ENCODE results near the gene PLPP1. TPM values are rescaled to one million over a fixed set of nuclear protein-coding genes. Genes with fewer than 3 reads are reported as not detected.

The PLPP1 gene
- total and polyA plus RNA-seq, 2 of the 8 experiments (the other 6 are each of a cell fraction or from before 2014, with no cell fraction given): 43.7 to 91.3 TPM

DNA sequence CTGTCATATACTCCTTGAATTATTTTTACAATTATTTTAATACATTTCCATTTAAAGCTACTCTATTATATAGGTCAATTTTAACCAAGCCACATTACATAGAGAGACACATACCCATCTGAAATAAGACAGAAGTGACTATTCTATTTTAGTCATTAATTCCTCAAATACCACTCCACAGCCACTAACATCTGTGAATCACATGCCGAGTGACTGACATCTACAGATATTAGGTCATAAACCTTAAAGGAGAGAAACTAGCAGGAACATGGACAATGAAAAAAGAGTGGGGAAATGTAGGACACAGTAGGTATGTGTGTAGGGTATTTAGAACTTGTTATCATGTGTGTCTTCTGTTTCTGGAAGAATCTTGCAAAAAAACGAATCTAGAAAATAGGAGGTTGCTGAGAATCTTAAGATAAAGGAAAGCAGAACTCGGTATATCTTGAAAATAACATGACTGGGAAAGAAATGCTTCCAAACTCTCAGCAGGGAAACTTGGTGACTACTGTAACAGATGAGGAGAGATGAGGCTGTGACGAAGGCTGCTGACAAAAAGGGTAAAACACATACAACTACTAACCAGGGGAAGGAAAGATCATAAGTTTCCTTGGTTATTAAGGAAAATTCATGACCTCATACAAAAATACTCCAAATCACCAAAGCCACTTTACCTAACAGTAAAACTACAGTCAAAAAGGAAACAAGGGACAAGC is 84.6 kb downstream of the PLPP1 start:
- no peaks in the 10 kb centered on the region for H3K27me3 ChIP-seq (replicated peaks in 1 of 4; ENCODE audit: control insufficient read depth in 3 of 4, extremely low read depth in 1 of 4, insufficient read depth in 3 of 4, low read length in 3 of 4)
- DNase-seq (ENCODE audit: low read depth in 1 of 2, low spot score in 2 of 2) (no peak), FAIRE-seq (no peak)
- no peak overlapping the region for H2BK12ac ChIP-seq (ENCODE audit: low read depth, low read length)
- ChIA-PET POLR2A (ENCODE audit: partially characterized antibody) (interaction anchor here (1.0 kb wide), 1 partner anchor 10 kb away, joined by 4 read pairs; no protein-coding TSS in a partner anchor), CTCF (ENCODE audit: partially characterized antibody) (no interaction called here)
- no peaks in the 10 kb centered on the region for H3K9me3 ChIP-seq (ENCODE audit: insufficient read depth in 2 of 2, low read depth in 1 of 2, low read length in 1 of 2)
- H2BK15ac ChIP-seq (ENCODE audit: low read length): no peak overlapping the region
- no peak overlapping the region for H2AFZ ChIP-seq (ENCODE audit: low read length)
- H3K18ac ChIP-seq (ENCODE audit: extremely low read depth, low read length): no peak overlapping the region
- H3K36me3 ChIP-seq (ENCODE audit: control insufficient read depth in 2 of 4, insufficient read depth in 4 of 4, low read length in 3 of 4): peaks cover 0 to 28% (median 0%) of the 10 kb centered on the region in 4 experiments; a peak in 2 of 8 replicates
- no peaks in the 10 kb centered on the region; the same call in 1 of the 2 replicates for H3K23me2 ChIP-seq (ENCODE audit: low read depth, low read length)
- H3K79me2 ChIP-seq (ENCODE audit: control insufficient read depth in 1 of 2, insufficient read depth in 2 of 2, low read length in 2 of 2): peaks cover 0 to 71% of the 10 kb centered on the region in 2 experiments; a peak in 2 of 4 replicates
- no peak overlapping the region for H3K4ac ChIP-seq (replicated peaks; ENCODE audit: insufficient read length, low read depth, low read length)
- no peak overlapping the region for H3K23ac ChIP-seq (ENCODE audit: insufficient read length)
- H3K4me3 ChIP-seq (ENCODE audit: extremely low read depth in 1 of 4, insufficient read depth in 2 of 4, low read depth in 3 of 4, low read length in 4 of 4): no peak overlapping the region
- no peaks in the 10 kb centered on the region; the same call in 1 of the 2 replicates for H3K79me1 ChIP-seq (ENCODE audit: low read depth, low read length)
- H3K14ac ChIP-seq (ENCODE audit: insufficient read length): no peak overlapping the region
- no peak overlapping the region for H2AK5ac ChIP-seq (ENCODE audit: low read depth, low read length)
- H4K91ac ChIP-seq (replicated peaks; ENCODE audit: insufficient read length, low read length): no peak overlapping the region
- H2BK5ac ChIP-seq (ENCODE audit: low read depth, low read length): no peak overlapping the region
- H3K56ac ChIP-seq (replicated peaks; ENCODE audit: insufficient read length, low read depth, low read length): no peak overlapping the region
- peaks cover 0 to 5% (median 2%) of the 10 kb centered on the region in 4 experiments; a peak in 5 of 7 replicates for H3K4me1 ChIP-seq (replicated peaks in 1 of 4; ENCODE audit: control insufficient read depth in 3 of 4, insufficient read depth in 4 of 4, low read length in 3 of 4)
- no peak overlapping the region for H4K8ac ChIP-seq (ENCODE audit: extremely low read depth, insufficient read depth, low read length)
- no peaks in the 10 kb centered on the region for H4K20me1 ChIP-seq (replicated peaks in 1 of 2; ENCODE audit: control insufficient read depth in 1 of 2, insufficient read depth in 2 of 2, low read length in 2 of 2)
- no peak overlapping the region for H3K4me2 ChIP-seq (ENCODE audit: insufficient read depth in 1 of 2, low read depth in 2 of 2, low read length in 2 of 2)
- H3K27ac ChIP-seq (ENCODE audit: low read depth, low read length): no peak overlapping the region
- H3K9ac ChIP-seq (replicated peaks in 1 of 4; ENCODE audit: extremely low read depth in 1 of 4, low read depth in 3 of 4, low read length in 3 of 4): no peak overlapping the region
- 85% methylated on average over 4 of the region's 4 CpGs; no CpG with 5 or more reads in 1 of the 2 experiments for WGBS, 2 experiments (ENCODE audit: extremely low coverage in 1 of 2, insufficient coverage in 1 of 2, insufficient read length in 1 of 2, insufficient replicate concordance in 2 of 2, low coverage in 1 of 2, low lambda C conversion rate in 2 of 2, missing lambda C conversion rate in 1 of 2)
- H2BK120ac ChIP-seq (replicated peaks; ENCODE audit: low read depth, low read length): no peak overlapping the region
- no peak overlapping the region for H4K5ac ChIP-seq (ENCODE audit: insufficient read length, low read depth, low read length)
- H2BK20ac ChIP-seq (ENCODE audit: low read length): no peak overlapping the region
- TF ChIP-seq EGR1 (IDR thresholded peaks at IDR 0.05; ENCODE audit: borderline replicate concordance, low read depth, low read length) (no peak), SP2 (IDR thresholded peaks at IDR 0.05; ENCODE audit: low read length) (no peak), HDAC6 (IDR thresholded peaks at IDR 0.05; ENCODE audit: low read depth, low read length) (no peak), NANOG (IDR thresholded peaks at IDR 0.05; ENCODE audit: insufficient read depth, low read depth, low read length, poor library complexity, severe bottlenecking) (no peak), BCL11A (IDR thresholded peaks at IDR 0.05; ENCODE audit: low read depth in 2 of 2, low read length in 2 of 2) (no peak), ZNF274 (IDR thresholded peaks at IDR 0.05; ENCODE audit: borderline replicate concordance, extremely low read depth, low read length) (no peak), SIN3A (conservative IDR thresholded peaks at IDR 0.05 in 1 of 2, IDR thresholded peaks at IDR 0.05 in 1 of 2; ENCODE audit: low read depth in 1 of 2, low read length in 2 of 2) (no peak), EP300 (IDR thresholded peaks at IDR 0.05; ENCODE audit: borderline replicate concordance in 1 of 2, low read depth in 2 of 2, low read length in 2 of 2) (no peak)
- TF ChIP-seq, protein P1, sequence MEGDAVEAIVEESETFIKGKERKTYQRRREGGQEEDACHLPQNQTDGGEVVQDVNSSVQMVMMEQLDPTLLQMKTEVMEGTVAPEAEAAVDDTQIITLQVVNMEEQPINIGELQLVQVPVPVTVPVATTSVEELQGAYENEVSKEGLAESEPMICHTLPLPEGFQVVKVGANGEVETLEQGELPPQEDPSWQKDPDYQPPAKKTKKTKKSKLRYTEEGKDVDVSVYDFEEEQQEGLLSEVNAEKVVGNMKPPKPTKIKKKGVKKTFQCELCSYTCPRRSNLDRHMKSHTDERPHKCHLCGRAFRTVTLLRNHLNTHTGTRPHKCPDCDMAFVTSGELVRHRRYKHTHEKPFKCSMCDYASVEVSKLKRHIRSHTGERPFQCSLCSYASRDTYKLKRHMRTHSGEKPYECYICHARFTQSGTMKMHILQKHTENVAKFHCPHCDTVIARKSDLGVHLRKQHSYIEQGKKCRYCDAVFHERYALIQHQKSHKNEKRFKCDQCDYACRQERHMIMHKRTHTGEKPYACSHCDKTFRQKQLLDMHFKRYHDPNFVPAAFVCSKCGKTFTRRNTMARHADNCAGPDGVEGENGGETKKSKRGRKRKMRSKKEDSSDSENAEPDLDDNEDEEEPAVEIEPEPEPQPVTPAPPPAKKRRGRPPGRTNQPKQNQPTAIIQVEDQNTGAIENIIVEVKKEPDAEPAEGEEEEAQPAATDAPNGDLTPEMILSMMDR (IDR thresholded peaks at IDR 0.05; ENCODE audit: control extremely low read depth in 1 of 3, insufficient read depth in 1 of 3, low read depth in 1 of 3, low read length in 3 of 3): no peak

Data from H1 (cell line).